Endothelial cell (in vitro differentiated cells): ENCODE data around the gene CELA1. TPM values are rescaled to one million over a fixed set of nuclear protein-coding genes. Genes with fewer than 3 reads are reported as not detected.
A peak's percentile ranks its signal among the peaks of the same experiment; 100 is the strongest.

ENCODE experiments used
- DNase-seq: peaks from one replicate; pipeline ENCODE4 v3.0.0; 2021; ENCODE audit warnings: low spot score
- H3K27ac Mint-ChIP-seq: one replicate; pipeline ENCODE4 v1.8.0; 2021; ENCODE audit warnings: mixed read lengths, inconsistent platforms; ENCODE audit not compliant: unreplicated experiment
- H3K27me3 Mint-ChIP-seq: one replicate; pipeline ENCODE4 v1.8.0; 2021; ENCODE audit warnings: mild to moderate bottlenecking, moderate library complexity, mixed read lengths, inconsistent platforms; ENCODE audit not compliant: unreplicated experiment
- H3K36me3 Mint-ChIP-seq: one replicate; pipeline ENCODE4 v1.8.0; 2021; ENCODE audit warnings: mild to moderate bottlenecking, low read depth, mixed read lengths, inconsistent platforms; ENCODE audit not compliant: unreplicated experiment
- H3K4me1 Mint-ChIP-seq: one replicate; pipeline ENCODE4 v1.8.0; 2021; ENCODE audit warnings: mild to moderate bottlenecking, mixed read lengths, inconsistent platforms; ENCODE audit not compliant: unreplicated experiment
- H3K4me3 Mint-ChIP-seq: one replicate; pipeline ENCODE4 v1.8.0; 2021; ENCODE audit warnings: mild to moderate bottlenecking, mixed read lengths, inconsistent platforms; ENCODE audit not compliant: unreplicated experiment
- H3K9me3 Mint-ChIP-seq: one replicate; pipeline ENCODE4 v1.8.0; 2021; ENCODE audit warnings: mixed read lengths, inconsistent platforms; ENCODE audit not compliant: unreplicated experiment
- CTCF ChIP-seq: fragments of 200-600 bp; sonication (generic); IDR thresholded peaks from one replicate; pipeline ENCODE4 v1.5.0; 2021; ENCODE audit warnings: antibody characterized with exemption; ENCODE audit not compliant: unreplicated experiment
- total RNA-seq: library from RNA; stranded (reverse); fragmentation: NEBNext Ultra II Directional; extraction: Animal tissue kit (Norgen Biotek cat#: 25700); gene quantifications from one replicate; pipeline ENCODE4 v1.2.1, GENCODE V29; 2021; ENCODE audit not compliant: unreplicated experiment

CELA1 gene
- total RNA-seq, 1 donor from 2014 or later, result not detected

DNA sequence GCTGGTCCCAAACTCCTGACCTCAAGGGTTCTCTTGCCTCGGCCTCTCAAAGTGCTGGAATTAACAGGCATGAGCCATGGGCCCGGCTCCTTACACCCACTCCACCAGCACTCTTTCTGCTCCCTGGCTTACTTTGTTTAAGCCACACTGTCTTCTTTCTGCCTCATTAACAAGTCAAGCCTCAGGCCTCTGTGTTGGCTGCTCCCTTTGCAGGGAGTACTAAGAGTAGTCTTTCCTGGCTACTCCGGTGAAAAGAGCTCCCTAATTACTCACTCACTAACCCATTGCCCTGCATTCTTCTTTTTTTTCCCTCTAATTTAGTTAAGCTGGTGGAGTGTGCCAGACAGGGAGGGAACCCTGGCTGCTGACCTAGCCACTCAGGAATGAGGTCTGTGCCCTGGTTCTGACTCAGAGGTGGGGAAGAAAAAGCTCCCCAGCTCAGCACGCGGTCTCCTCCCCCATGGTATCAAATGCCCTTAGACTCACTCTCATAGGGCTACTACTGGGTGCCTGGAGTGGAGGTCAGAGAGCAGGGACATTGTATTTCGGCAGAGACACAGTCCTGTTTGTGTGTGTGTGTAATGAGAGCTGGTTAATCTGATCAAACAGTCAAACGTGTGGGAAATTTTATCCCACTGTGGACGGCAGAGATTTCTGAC lies 24.9 kb upstream of the CELA1 start:
- H3K36me3 Mint-ChIP-seq, result peaks cover 8% of the 10 kb centered on the region
- H3K9me3 Mint-ChIP-seq, result no peaks in the 10 kb centered on the region
- H3K4me1 Mint-ChIP-seq, result peaks cover 46% of the 10 kb centered on the region
- no peak for TF ChIP-seq CTCF
- H3K27me3 Mint-ChIP-seq, result peaks cover 3% of the 10 kb centered on the region
- peak overlapping the region; percentile 56 for H3K4me3 Mint-ChIP-seq
- no peak for DNase-seq
- H3K27ac Mint-ChIP-seq, result peak overlapping the region; percentile 73

DNA sequence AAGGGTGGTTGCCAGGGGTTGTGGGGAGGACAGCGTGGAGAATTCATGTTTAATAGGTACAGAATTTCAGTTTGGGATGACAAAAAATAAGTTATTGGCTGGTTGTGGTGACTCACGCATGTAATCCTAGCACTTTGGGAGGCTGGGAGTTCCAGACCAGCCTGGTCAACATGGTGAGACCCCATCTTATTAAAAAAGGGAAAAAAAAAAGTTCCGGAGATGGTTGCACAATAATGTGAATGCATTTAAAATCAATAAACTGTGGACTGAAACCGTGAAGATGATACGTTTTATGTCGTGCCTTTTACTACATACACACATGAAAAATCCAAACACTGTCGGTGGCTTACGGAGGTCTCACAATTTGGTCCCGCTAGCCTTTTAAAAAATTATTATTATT lies 24.2 kb upstream of the CELA1 start:
- no peak for TF ChIP-seq CTCF
- Mint-ChIP-seq H3K27me3 (peaks cover 3% of the 10 kb centered on the region), H3K36me3 (peaks cover 8% of the 10 kb centered on the region), H3K4me1 (peaks cover 46% of the 10 kb centered on the region), H3K9me3 (no peaks in the 10 kb centered on the region), H3K4me3 (no peak overlapping the region), H3K27ac (no peak overlapping the region)
- DNase-seq, result no peak

DNA sequence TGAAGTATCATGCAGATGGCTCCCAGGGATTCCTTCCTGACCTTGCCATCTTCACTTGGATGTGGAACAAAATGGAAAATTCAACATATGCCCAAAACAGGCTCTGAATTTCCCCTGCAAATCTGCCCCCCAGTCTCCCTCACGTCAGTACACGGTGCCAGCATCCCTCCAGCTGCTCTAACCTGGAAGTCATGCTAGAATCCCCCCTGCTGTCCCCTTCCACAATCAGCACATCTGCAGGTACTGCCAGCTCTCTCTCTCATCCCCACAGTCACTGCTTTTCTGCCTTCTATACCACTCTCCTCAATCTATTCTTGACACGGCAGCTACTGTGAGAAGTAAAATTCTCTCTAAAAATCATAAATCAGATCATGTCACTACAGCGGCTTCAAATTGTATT lies 23.1 kb upstream of the CELA1 start:
- Mint-ChIP-seq H3K27me3 (peaks cover 3% of the 10 kb centered on the region), H3K4me1 (peaks cover 38% of the 10 kb centered on the region), H3K4me3 (no peak overlapping the region), H3K36me3 (peaks cover 8% of the 10 kb centered on the region), H3K9me3 (no peaks in the 10 kb centered on the region), H3K27ac (peak overlapping the region; percentile 21)
- DNase-seq, result no peak
- no peak for TF ChIP-seq CTCF

GRCh38 chr12:51368640-51369517 lies 22.4 kb upstream of the CELA1 start:
- Mint-ChIP-seq H3K4me3 (no peak overlapping the region), H3K36me3 (peaks cover 8% of the 10 kb centered on the region), H3K9me3 (no peaks in the 10 kb centered on the region), H3K27me3 (peaks cover 3% of the 10 kb centered on the region), H3K4me1 (peaks cover 33% of the 10 kb centered on the region), H3K27ac (peak overlapping the region; percentile 52)
- DNase-seq, result peak; percentile 31
- TF ChIP-seq CTCF, result no peak

DNA sequence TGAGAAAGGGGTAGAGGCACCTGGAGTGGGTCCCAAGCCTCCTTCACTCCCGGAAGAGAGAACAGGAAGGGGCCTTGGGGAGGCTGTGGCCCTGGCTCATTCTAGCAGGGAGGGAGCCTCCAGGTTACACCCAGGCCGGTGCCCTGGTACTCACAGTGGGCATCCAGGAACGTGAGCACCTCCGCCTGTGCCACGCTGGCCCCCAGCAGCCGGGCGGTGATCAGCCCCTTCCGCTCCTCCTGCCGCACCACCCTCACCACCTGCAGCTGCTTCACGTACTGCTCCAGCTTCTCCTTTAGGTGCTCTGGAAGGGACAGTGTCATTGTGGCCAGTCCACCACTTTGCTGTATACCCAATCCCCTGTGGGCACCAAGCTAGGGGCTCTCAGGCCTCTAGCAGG lies 18.8 kb upstream of the CELA1 start:
- Mint-ChIP-seq H3K9me3 (no peaks in the 10 kb centered on the region), H3K27me3 (peaks cover 3% of the 10 kb centered on the region), H3K4me3 (no peak overlapping the region), H3K4me1 (peaks cover 15% of the 10 kb centered on the region), H3K36me3 (peaks cover 3% of the 10 kb centered on the region), H3K27ac (no peak overlapping the region)
- TF ChIP-seq CTCF, result no peak
- no peak for DNase-seq
